ENCODE measurements around the gene TRIM44. TPM values are rescaled to one million over a fixed set of nuclear protein-coding genes. Genes with fewer than 3 reads are reported as not detected.

Gene TRIM44
- total RNA-seq = 18.7 TPM
- 7.4 TPM for polyA plus RNA-seq
- long read RNA-seq, donor 1 = 0 reads
- long read RNA-seq, donor 2 = 0 reads
- long read RNA-seq, donor 3, full-length matches to known transcripts = 14 of 37 reads
- long read RNA-seq, donor 3, partial matches to known transcripts = 17 of 37 reads
- long read RNA-seq, donor 3, other reads (novel, unspliced or antisense) = 6 of 37 reads
- long read RNA-seq, donor 4, full-length matches to known transcripts = 21 of 21 reads
- long read RNA-seq, donor 4, partial matches to known transcripts = 0 of 21 reads
- long read RNA-seq, donor 4, other reads (novel, unspliced or antisense) = 0 of 21 reads
- long read RNA-seq, donor 5, full-length matches to known transcripts = 14 of 20 reads
- long read RNA-seq, donor 5, partial matches to known transcripts = 0 of 20 reads
- long read RNA-seq, donor 5, other reads (novel, unspliced or antisense) = 6 of 20 reads
- long read RNA-seq, donor 6, full-length matches to known transcripts = 16 of 16 reads
- long read RNA-seq, donor 6, partial matches to known transcripts = 0 of 16 reads
- long read RNA-seq, donor 6, other reads (novel, unspliced or antisense) = 0 of 16 reads
- long read RNA-seq, donor 7, full-length matches to known transcripts = 11 of 33 reads
- long read RNA-seq, donor 7, partial matches to known transcripts = 22 of 33 reads
- long read RNA-seq, donor 7, other reads (novel, unspliced or antisense) = 0 of 33 reads
- long read RNA-seq, donor 8, full-length matches to known transcripts = 4 of 4 reads
- long read RNA-seq, donor 8, partial matches to known transcripts = 0 of 4 reads
- long read RNA-seq, donor 8, other reads (novel, unspliced or antisense) = 0 of 4 reads
- long read RNA-seq, donor 9, full-length matches to known transcripts = 8 of 32 reads
- long read RNA-seq, donor 9, partial matches to known transcripts = 24 of 32 reads
- long read RNA-seq, donor 9, other reads (novel, unspliced or antisense) = 0 of 32 reads
- long read RNA-seq, donor 10, full-length matches to known transcripts = 9 of 21 reads
- long read RNA-seq, donor 10, partial matches to known transcripts = 12 of 21 reads
- long read RNA-seq, donor 10, other reads (novel, unspliced or antisense) = 0 of 21 reads

GRCh38 chr11:35662649-35663407, at the start of gene TRIM44:
TSS of gene TRIM44 (plus strand) at chr11:35662775. CDS start at chr11:35663112, 337 bp downstream.
- H3K9me3 ChIP-seq (ENCODE audit: control insufficient read depth in 2 of 2, insufficient read depth in 1 of 2, low read length in 1 of 2) = peaks cover 0 to 16% of the 10 kb centered on the region in 2 donors
- peak within 1 kb of the TSS; percentile 78 to 83 for H3K27ac ChIP-seq (ENCODE audit: low read depth in 1 of 2, low read length in 1 of 2)
- H3K4me3 ChIP-seq (ENCODE audit: low read length in 2 of 2) = peak within 1 kb of the TSS; percentile 65 to 81
- WGBS = 6% methylated on average over 82 of the region's 82 CpGs
- H3K27me3 ChIP-seq (ENCODE audit: control insufficient read depth in 2 of 2, insufficient read depth in 1 of 2, low read length in 1 of 2) = peaks cover 0 to 7% of the 10 kb centered on the region in 2 donors
- peak; percentile 50 to 89 (median 68) for DNase-seq (ENCODE audit: low read depth in 6 of 9, low spot score in 9 of 9)
- H3K4me1 ChIP-seq (ENCODE audit: control insufficient read depth in 2 of 2, insufficient read depth in 2 of 2, low read length in 2 of 2) = peaks cover 10 to 18% of the 10 kb centered on the region in 2 donors
- H3K36me3 ChIP-seq (ENCODE audit: control insufficient read depth in 2 of 2, insufficient read depth in 2 of 2, low read length in 1 of 2) = no peaks in the 10 kb centered on the region

GRCh38 chr11:35614939-35615569, 47.5 kb upstream of the TRIM44 start:
- H3K4me3 ChIP-seq (ENCODE audit: low read length in 2 of 2) = no peak overlapping the region
- no peak overlapping the region for H3K27ac ChIP-seq (ENCODE audit: low read depth in 1 of 2, low read length in 1 of 2)
- WGBS = 87% methylated on average over 1 of the region's 1 CpG
- no peak for DNase-seq (ENCODE audit: low read depth in 6 of 9, low spot score in 9 of 9)
- H3K27me3 ChIP-seq (ENCODE audit: control insufficient read depth in 2 of 2, insufficient read depth in 1 of 2, low read length in 1 of 2) = peaks cover 25 to 43% of the 10 kb centered on the region in 2 donors
- H3K9me3 ChIP-seq (ENCODE audit: control insufficient read depth in 2 of 2, insufficient read depth in 1 of 2, low read length in 1 of 2) = peaks cover 0 to 3% of the 10 kb centered on the region in 2 donors
- H3K36me3 ChIP-seq (ENCODE audit: control insufficient read depth in 2 of 2, insufficient read depth in 2 of 2, low read length in 1 of 2) = no peaks in the 10 kb centered on the region
- peaks cover 9 to 19% of the 10 kb centered on the region in 2 donors for H3K4me1 ChIP-seq (ENCODE audit: control insufficient read depth in 2 of 2, insufficient read depth in 2 of 2, low read length in 2 of 2)

- peaks cover 0 to 6% of the 10 kb centered on the region in 2 donors for H3K9me3 ChIP-seq (ENCODE audit: control insufficient read depth in 2 of 2, insufficient read depth in 1 of 2, low read length in 1 of 2)
- no peaks in the 10 kb centered on the region for H3K36me3 ChIP-seq (ENCODE audit: control insufficient read depth in 2 of 2, insufficient read depth in 2 of 2, low read length in 1 of 2)
- 32% methylated on average over 8 of the region's 8 CpGs for WGBS
- H3K27me3 ChIP-seq (ENCODE audit: control insufficient read depth in 2 of 2, insufficient read depth in 1 of 2, low read length in 1 of 2) = peaks cover 32 to 51% of the 10 kb centered on the region in 2 donors
- DNase-seq (ENCODE audit: low read depth in 6 of 9, low spot score in 9 of 9) = peak in 6 of 9 donors; percentile 31 to 64 (median 54)
- H3K27ac ChIP-seq (ENCODE audit: low read depth in 1 of 2, low read length in 1 of 2) = no peak overlapping the region
- no peak overlapping the region for H3K4me3 ChIP-seq (ENCODE audit: low read length in 2 of 2)
- H3K4me1 ChIP-seq (ENCODE audit: control insufficient read depth in 2 of 2, insufficient read depth in 2 of 2, low read length in 2 of 2) = peaks cover 9 to 23% of the 10 kb centered on the region in 2 donors
Observed at GRCh38 chr11:35615921-35616900, 46.4 kb upstream of the TRIM44 start.

- H3K9me3 ChIP-seq (ENCODE audit: control insufficient read depth in 2 of 2, insufficient read depth in 1 of 2, low read length in 1 of 2) = peaks cover 0 to 6% of the 10 kb centered on the region in 2 donors
- peak in 1 of 9 donors; percentile 3 for DNase-seq (ENCODE audit: low read depth in 6 of 9, low spot score in 9 of 9)
- 67% methylated on average over 7 of the region's 7 CpGs for WGBS
- H3K4me1 ChIP-seq (ENCODE audit: control insufficient read depth in 2 of 2, insufficient read depth in 2 of 2, low read length in 2 of 2) = peaks cover 9 to 23% of the 10 kb centered on the region in 2 donors
- H3K4me3 ChIP-seq (ENCODE audit: low read length in 2 of 2) = peak overlapping the region in 1 of 2 donors; percentile 26
- no peak overlapping the region for H3K27ac ChIP-seq (ENCODE audit: low read depth in 1 of 2, low read length in 1 of 2)
- peaks cover 32 to 57% of the 10 kb centered on the region in 2 donors for H3K27me3 ChIP-seq (ENCODE audit: control insufficient read depth in 2 of 2, insufficient read depth in 1 of 2, low read length in 1 of 2)
- no peaks in the 10 kb centered on the region for H3K36me3 ChIP-seq (ENCODE audit: control insufficient read depth in 2 of 2, insufficient read depth in 2 of 2, low read length in 1 of 2)
Observed at GRCh38 chr11:35617316-35617686, 45.3 kb upstream of the TRIM44 start.

- no peaks in the 10 kb centered on the region for H3K36me3 ChIP-seq (ENCODE audit: control insufficient read depth in 2 of 2, insufficient read depth in 2 of 2, low read length in 1 of 2)
- H3K27ac ChIP-seq (ENCODE audit: low read depth in 1 of 2, low read length in 1 of 2) = peak within 1 kb of the TSS in 1 of 2 donors; percentile 60
- peaks cover 0 to 6% of the 10 kb centered on the region in 2 donors for H3K9me3 ChIP-seq (ENCODE audit: control insufficient read depth in 2 of 2, insufficient read depth in 1 of 2, low read length in 1 of 2)
- peak within 1 kb of the TSS; percentile 43 to 54 for H3K4me3 ChIP-seq (ENCODE audit: low read length in 2 of 2)
- peaks cover 9 to 23% of the 10 kb centered on the region in 2 donors for H3K4me1 ChIP-seq (ENCODE audit: control insufficient read depth in 2 of 2, insufficient read depth in 2 of 2, low read length in 2 of 2)
- peak in 4 of 9 donors; percentile 39 to 68 (median 46) for DNase-seq (ENCODE audit: low read depth in 6 of 9, low spot score in 9 of 9)
- 4% methylated on average over 56 of the region's 57 CpGs for WGBS
- H3K27me3 ChIP-seq (ENCODE audit: control insufficient read depth in 2 of 2, insufficient read depth in 1 of 2, low read length in 1 of 2) = peaks cover 32 to 60% of the 10 kb centered on the region in 2 donors
Observed at GRCh38 chr11:35617687-35618496, 44.7 kb upstream of the TRIM44 start, which contains the start of gene FJX1. TSS of gene FJX1 (plus strand) at chr11:35618460. CDS start at chr11:35618637, 177 bp downstream.

GRCh38 chr11:35618497-35619115, 44.0 kb upstream of the TRIM44 start:
- Histone ChIP-seq H3K36me3 (ENCODE audit: control insufficient read depth in 2 of 2, insufficient read depth in 2 of 2, low read length in 1 of 2) (no peaks in the 10 kb centered on the region), H3K4me3 (ENCODE audit: low read length in 2 of 2) (peak overlapping the region; percentile 26 to 54), H3K27ac (ENCODE audit: low read depth in 1 of 2, low read length in 1 of 2) (peak overlapping the region in 1 of 2 donors; percentile 60), H3K27me3 (ENCODE audit: control insufficient read depth in 2 of 2, insufficient read depth in 1 of 2, low read length in 1 of 2) (peaks cover 32 to 62% of the 10 kb centered on the region in 2 donors), H3K9me3 (ENCODE audit: control insufficient read depth in 2 of 2, insufficient read depth in 1 of 2, low read length in 1 of 2) (peaks cover 0 to 6% of the 10 kb centered on the region in 2 donors), H3K4me1 (ENCODE audit: control insufficient read depth in 2 of 2, insufficient read depth in 2 of 2, low read length in 2 of 2) (peaks cover 9 to 23% of the 10 kb centered on the region in 2 donors)
- under 1% methylated on average over 91 of the region's 91 CpGs for WGBS
- DNase-seq (ENCODE audit: low read depth in 6 of 9, low spot score in 9 of 9) = peak in 1 of 9 donors; percentile 17
